ENCODE measurements around the gene ARSD.

ARSD gene

GRCh38 chrX:2878563-2878962, 50.6 kb downstream of the ARSD start:
- Histone ChIP-seq H3K36me3 (ENCODE audit: control insufficient read depth, insufficient read depth, low read length) (no peaks in the 10 kb centered on the region), H3K27me3 (ENCODE audit: control insufficient read depth, insufficient read depth, low read length) (no peaks in the 10 kb centered on the region), H3K27ac (ENCODE audit: low read depth, low read length) (no peak overlapping the region), H3K4me3 (ENCODE audit: low read length) (no peak overlapping the region), H3K9ac (ENCODE audit: low read length) (no peak overlapping the region), H3K4me1 (ENCODE audit: control insufficient read depth, insufficient read depth, low read length) (no peaks in the 10 kb centered on the region)

GRCh38 chrX:2875798-2876399, 53.2 kb downstream of the ARSD start:
- no peaks in the 10 kb centered on the region for H3K4me1 ChIP-seq (ENCODE audit: control insufficient read depth, insufficient read depth, low read length)
- H3K4me3 ChIP-seq (ENCODE audit: low read length) = no peak overlapping the region
- no peaks in the 10 kb centered on the region for H3K36me3 ChIP-seq (ENCODE audit: control insufficient read depth, insufficient read depth, low read length)

GRCh38 chrX:2875136-2875481, 54.0 kb downstream of the ARSD start:
- no peaks in the 10 kb centered on the region for H3K36me3 ChIP-seq (ENCODE audit: control insufficient read depth, insufficient read depth, low read length)
- no peaks in the 10 kb centered on the region for H3K27me3 ChIP-seq (ENCODE audit: control insufficient read depth, insufficient read depth, low read length)
- H3K27ac ChIP-seq (ENCODE audit: low read depth, low read length) = no peak overlapping the region
- no peak overlapping the region for H3K9ac ChIP-seq (ENCODE audit: low read length)
- no peaks in the 10 kb centered on the region for H3K4me1 ChIP-seq (ENCODE audit: control insufficient read depth, insufficient read depth, low read length)
- H3K4me3 ChIP-seq (ENCODE audit: low read length) = no peak overlapping the region

More at GRCh38 chrX:2875798-2876399, 53.2 kb downstream of the ARSD start:
- H3K27me3 ChIP-seq (ENCODE audit: control insufficient read depth, insufficient read depth, low read length) = no peaks in the 10 kb centered on the region
- H3K9ac ChIP-seq (ENCODE audit: low read length) = no peak overlapping the region
- H3K27ac ChIP-seq (ENCODE audit: low read depth, low read length) = no peak overlapping the region

- Histone ChIP-seq H3K36me3 (ENCODE audit: control insufficient read depth, insufficient read depth, low read length) (no peaks in the 10 kb centered on the region), H3K9ac (ENCODE audit: low read length) (no peak overlapping the region), H3K27me3 (ENCODE audit: control insufficient read depth, insufficient read depth, low read length) (no peaks in the 10 kb centered on the region), H3K4me3 (ENCODE audit: low read length) (no peak overlapping the region), H3K27ac (ENCODE audit: low read depth, low read length) (no peak overlapping the region), H3K4me1 (ENCODE audit: control insufficient read depth, insufficient read depth, low read length) (no peaks in the 10 kb centered on the region)
Measured at GRCh38 chrX:2874222-2875135, 54.7 kb downstream of the ARSD start.

- no peaks in the 10 kb centered on the region for H3K36me3 ChIP-seq (ENCODE audit: control insufficient read depth, insufficient read depth, low read length)
- H3K4me3 ChIP-seq (ENCODE audit: low read length) = no peak overlapping the region
- no peaks in the 10 kb centered on the region for H3K4me1 ChIP-seq (ENCODE audit: control insufficient read depth, insufficient read depth, low read length)
- H3K27me3 ChIP-seq (ENCODE audit: control insufficient read depth, insufficient read depth, low read length) = no peaks in the 10 kb centered on the region
- H3K27ac ChIP-seq (ENCODE audit: low read depth, low read length) = no peak overlapping the region
- H3K9ac ChIP-seq (ENCODE audit: low read length) = no peak overlapping the region
Measured at GRCh38 chrX:2872671-2873277, 56.4 kb downstream of the ARSD start.

GRCh38 chrX:2871831-2872230, 57.3 kb downstream of the ARSD start:
- Histone ChIP-seq H3K27me3 (ENCODE audit: control insufficient read depth, insufficient read depth, low read length) (no peaks in the 10 kb centered on the region), H3K4me1 (ENCODE audit: control insufficient read depth, insufficient read depth, low read length) (no peaks in the 10 kb centered on the region), H3K27ac (ENCODE audit: low read depth, low read length) (no peak overlapping the region), H3K4me3 (ENCODE audit: low read length) (no peak overlapping the region), H3K9ac (ENCODE audit: low read length) (no peak overlapping the region), H3K36me3 (ENCODE audit: control insufficient read depth, insufficient read depth, low read length) (no peaks in the 10 kb centered on the region)

GRCh38 chrX:2870650-2871049, 58.5 kb downstream of the ARSD start:
- H3K27me3 ChIP-seq (ENCODE audit: control insufficient read depth, insufficient read depth, low read length) = no peaks in the 10 kb centered on the region
- no peak overlapping the region for H3K9ac ChIP-seq (ENCODE audit: low read length)
- no peaks in the 10 kb centered on the region for H3K4me1 ChIP-seq (ENCODE audit: control insufficient read depth, insufficient read depth, low read length)
- H3K27ac ChIP-seq (ENCODE audit: low read depth, low read length) = no peak overlapping the region
- no peaks in the 10 kb centered on the region for H3K36me3 ChIP-seq (ENCODE audit: control insufficient read depth, insufficient read depth, low read length)
- no peak overlapping the region for H3K4me3 ChIP-seq (ENCODE audit: low read length)

- Histone ChIP-seq H3K27ac (ENCODE audit: low read depth, low read length) (no peak overlapping the region), H3K4me3 (ENCODE audit: low read length) (no peak overlapping the region), H3K4me1 (ENCODE audit: control insufficient read depth, insufficient read depth, low read length) (no peaks in the 10 kb centered on the region), H3K27me3 (ENCODE audit: control insufficient read depth, insufficient read depth, low read length) (no peaks in the 10 kb centered on the region), H3K9ac (ENCODE audit: low read length) (no peak overlapping the region), H3K36me3 (ENCODE audit: control insufficient read depth, insufficient read depth, low read length) (no peaks in the 10 kb centered on the region)
Measured at GRCh38 chrX:2867206-2867605, 61.9 kb downstream of the ARSD start.

- no peak overlapping the region for H3K4me3 ChIP-seq (ENCODE audit: low read length)
- H3K27me3 ChIP-seq (ENCODE audit: control insufficient read depth, insufficient read depth, low read length) = no peaks in the 10 kb centered on the region
- no peaks in the 10 kb centered on the region for H3K4me1 ChIP-seq (ENCODE audit: control insufficient read depth, insufficient read depth, low read length)
- no peaks in the 10 kb centered on the region for H3K36me3 ChIP-seq (ENCODE audit: control insufficient read depth, insufficient read depth, low read length)
- H3K9ac ChIP-seq (ENCODE audit: low read length) = no peak overlapping the region
- no peak overlapping the region for H3K27ac ChIP-seq (ENCODE audit: low read depth, low read length)
Measured at GRCh38 chrX:2863646-2864045, 65.5 kb downstream of the ARSD start.

GRCh38 chrX:2862404-2862803, 66.7 kb downstream of the ARSD start:
- Histone ChIP-seq H3K27me3 (ENCODE audit: control insufficient read depth, insufficient read depth, low read length) (no peaks in the 10 kb centered on the region), H3K4me3 (ENCODE audit: low read length) (no peak overlapping the region), H3K36me3 (ENCODE audit: control insufficient read depth, insufficient read depth, low read length) (no peaks in the 10 kb centered on the region), H3K27ac (ENCODE audit: low read depth, low read length) (no peak overlapping the region), H3K9ac (ENCODE audit: low read length) (no peak overlapping the region), H3K4me1 (ENCODE audit: control insufficient read depth, insufficient read depth, low read length) (no peaks in the 10 kb centered on the region)

GRCh38 chrX:2859197-2859797, 69.8 kb downstream of the ARSD start:
- Histone ChIP-seq H3K27ac (ENCODE audit: low read depth, low read length) (no peak overlapping the region), H3K36me3 (ENCODE audit: control insufficient read depth, insufficient read depth, low read length) (no peaks in the 10 kb centered on the region), H3K9ac (ENCODE audit: low read length) (no peak overlapping the region), H3K4me3 (ENCODE audit: low read length) (no peak overlapping the region), H3K4me1 (ENCODE audit: control insufficient read depth, insufficient read depth, low read length) (no peaks in the 10 kb centered on the region), H3K27me3 (ENCODE audit: control insufficient read depth, insufficient read depth, low read length) (no peaks in the 10 kb centered on the region)

GRCh38 chrX:2857566-2857965, 71.6 kb downstream of the ARSD start:
- Histone ChIP-seq H3K4me1 (ENCODE audit: control insufficient read depth, insufficient read depth, low read length) (no peaks in the 10 kb centered on the region), H3K36me3 (ENCODE audit: control insufficient read depth, insufficient read depth, low read length) (no peaks in the 10 kb centered on the region), H3K27ac (ENCODE audit: low read depth, low read length) (no peak overlapping the region), H3K27me3 (ENCODE audit: control insufficient read depth, insufficient read depth, low read length) (no peaks in the 10 kb centered on the region), H3K9ac (ENCODE audit: low read length) (no peak overlapping the region), H3K4me3 (ENCODE audit: low read length) (no peak overlapping the region)

Measured in rectal smooth muscle tissue (tissue), 1 donor.